ENCODE results near the gene ANAPC15.

ANAPC15 gene

DNA sequence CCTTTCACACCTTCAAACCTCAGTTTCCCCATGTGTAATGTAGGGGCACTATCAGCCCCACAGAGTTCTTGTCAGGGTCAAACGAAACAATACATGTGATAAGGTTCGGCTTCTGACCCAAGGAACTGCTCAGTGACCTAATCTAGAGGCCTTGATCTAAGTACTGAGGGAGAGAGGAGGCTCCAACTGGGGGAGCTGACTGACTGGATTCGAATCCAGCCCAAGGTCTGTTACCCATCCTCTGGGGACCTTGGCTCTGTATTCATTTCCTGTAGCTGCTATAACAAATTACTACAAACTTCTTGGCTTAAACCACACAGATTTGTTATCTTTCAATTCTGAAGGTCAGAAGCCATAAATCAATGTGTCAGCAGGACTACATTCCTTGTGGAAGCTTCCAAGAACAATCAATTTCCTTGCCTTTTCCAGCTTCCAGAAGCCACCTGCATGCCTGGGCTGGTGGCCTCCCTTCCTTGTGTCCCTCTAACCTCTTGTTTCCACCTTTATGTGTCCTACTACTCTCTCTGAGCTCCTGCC is 10.7 kb upstream of the ANAPC15 start:
- no peak for DNase-seq

DNA sequence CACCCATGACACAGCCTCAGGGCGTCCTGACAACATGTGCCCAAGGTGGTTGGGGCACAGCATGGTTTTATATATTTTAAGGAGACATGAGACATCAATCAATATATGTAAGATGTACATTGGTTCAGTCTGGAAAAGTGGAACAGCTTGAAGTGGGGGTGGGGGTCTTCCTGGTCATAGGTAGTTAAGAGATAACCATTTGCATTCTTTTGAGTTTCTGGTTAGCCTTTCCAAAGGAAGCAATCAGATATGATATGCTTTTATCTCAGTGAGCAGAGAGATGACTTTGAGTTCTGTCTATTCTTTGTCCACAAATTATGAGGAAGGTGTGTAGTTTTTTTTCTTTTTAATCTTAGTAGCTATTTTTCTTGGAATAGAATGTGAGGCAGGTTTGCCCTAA is 10.1 kb upstream of the ANAPC15 start:
- DNase-seq: no peak

DNA sequence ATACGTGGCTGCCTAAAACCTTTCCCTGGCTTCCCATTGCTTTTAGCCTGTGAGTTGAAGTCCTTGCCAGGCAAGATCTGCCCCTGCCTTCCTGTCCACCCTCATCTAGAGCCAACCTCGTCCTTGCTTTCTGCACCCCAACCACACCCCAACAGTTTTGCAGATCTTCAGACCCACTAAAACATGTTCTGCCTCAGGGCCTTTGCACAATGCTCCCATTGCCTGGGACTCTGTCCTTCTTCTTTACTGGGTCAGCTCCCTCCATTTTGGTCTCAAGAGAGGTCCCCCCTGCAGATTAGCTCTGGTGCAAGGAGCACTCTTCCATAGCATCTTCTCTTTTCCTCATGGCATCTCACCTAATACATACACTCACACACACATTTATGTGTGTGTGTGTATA is 8.4 kb upstream of the ANAPC15 start:
- DNase-seq: no peak

DNA sequence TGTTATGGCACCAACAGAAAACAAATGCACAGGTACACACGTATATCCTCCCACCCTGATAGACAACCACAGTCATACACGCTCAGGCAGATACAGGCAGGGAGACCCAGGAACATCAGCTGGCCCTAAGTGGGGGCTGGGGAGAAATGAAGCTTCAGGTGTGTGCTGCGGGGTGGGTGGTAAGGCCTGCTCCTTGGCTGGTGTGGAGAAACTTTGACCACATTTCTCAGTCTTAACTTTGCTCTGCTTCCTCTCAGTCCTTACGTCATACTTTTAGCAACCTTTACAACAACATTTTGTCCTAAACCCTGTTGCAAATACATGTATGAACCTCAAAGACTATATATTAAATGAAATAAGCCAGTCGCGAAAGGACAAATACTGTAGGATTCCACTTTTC is 6.7 kb upstream of the ANAPC15 start:
- DNase-seq: no peak

DNA sequence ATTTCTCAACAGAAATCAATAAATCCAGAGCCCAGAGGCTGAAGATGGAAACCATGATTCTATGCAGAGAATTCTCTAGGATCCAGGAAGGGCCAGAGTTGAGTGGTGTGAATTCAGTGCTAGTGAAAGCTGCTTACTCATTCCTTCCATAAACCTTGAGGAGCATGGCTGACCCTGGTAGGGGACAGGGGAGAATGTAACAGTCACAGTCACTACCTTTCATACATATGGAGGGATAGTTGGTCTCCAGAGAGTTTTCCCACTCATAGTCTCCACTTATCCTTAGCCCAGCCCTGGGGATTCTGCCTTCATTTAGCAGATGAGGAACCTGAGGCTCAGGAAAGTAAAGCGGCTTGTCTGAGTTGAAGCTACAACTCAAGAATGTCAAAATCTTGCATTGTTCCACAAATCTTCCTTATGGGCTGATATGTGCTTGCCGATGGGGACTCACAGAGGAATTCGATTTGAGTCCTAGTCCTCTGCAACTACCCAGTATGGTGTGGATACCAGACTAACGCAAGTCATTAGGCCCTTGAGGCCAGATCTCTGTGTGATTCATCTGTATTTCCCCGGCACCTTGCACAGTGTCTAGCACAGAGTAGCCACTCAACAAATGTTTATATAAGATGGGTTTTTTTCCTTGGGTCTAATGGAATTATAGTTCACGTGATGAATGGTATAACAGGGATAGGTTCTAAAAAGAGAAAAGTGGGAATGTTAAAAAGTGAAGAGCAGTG is 3.7 kb upstream of the ANAPC15 start:
- DNase-seq: no peak

DNA sequence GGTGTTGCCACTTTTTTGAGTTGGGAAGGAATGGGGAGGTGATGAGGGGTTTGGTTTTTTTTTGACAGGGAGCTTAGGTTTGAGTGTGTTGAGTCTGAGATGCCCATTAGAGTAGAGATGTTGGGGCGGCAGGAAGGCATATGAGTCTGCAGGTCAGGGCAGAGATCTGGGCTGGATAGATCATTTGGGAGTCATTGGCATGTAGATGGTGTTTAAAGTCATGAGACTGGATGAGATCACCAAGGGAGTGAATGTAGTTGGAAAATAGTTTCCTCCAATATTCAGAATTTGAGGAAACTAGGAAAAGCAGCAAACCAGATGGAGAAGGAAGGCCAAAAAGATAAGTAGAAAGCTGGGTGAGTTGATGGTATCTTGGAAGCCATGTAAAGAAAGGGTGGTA is 2.1 kb upstream of the ANAPC15 start:
- DNase-seq: no peak

DNA sequence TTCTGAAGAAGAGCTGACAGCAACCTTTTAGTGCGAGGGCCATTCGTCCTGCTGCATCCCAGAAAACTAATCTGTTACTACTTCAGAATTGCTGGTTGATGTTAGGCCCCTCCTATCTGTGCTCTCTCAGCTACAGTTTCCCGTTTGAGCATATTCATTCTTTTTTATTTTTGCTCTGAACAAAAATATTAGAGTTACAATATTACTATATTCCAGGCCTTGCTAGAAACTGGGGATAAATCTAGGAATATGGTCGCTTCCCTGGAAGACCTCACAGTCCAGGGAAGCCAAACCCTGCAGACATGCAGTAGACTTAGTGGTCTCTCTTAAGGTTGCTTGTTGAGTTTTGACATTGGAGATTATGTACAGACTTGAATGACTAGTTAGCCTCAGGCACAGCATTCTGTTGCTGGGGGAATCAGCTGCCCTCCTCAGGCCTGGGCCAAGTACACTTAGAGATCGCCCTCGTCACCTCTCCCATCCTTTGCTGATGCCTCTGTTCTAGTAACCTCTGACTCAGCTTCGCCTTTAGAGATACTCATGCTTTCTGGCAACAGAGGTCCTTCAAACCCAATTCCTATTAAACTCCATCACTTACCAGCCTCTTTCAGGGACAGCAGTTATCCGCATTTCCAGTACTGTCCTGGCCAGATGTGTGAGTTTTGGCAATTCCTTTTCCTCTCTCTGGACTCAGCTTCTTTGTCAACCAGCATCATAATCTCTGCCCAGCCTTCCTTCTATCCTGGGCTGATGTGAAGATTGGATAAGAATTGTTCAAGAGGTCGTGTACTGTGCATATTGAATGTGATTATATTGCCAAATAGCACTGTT is 698 bp upstream of the ANAPC15 start:
- peak; percentile 13 for DNase-seq

DNA sequence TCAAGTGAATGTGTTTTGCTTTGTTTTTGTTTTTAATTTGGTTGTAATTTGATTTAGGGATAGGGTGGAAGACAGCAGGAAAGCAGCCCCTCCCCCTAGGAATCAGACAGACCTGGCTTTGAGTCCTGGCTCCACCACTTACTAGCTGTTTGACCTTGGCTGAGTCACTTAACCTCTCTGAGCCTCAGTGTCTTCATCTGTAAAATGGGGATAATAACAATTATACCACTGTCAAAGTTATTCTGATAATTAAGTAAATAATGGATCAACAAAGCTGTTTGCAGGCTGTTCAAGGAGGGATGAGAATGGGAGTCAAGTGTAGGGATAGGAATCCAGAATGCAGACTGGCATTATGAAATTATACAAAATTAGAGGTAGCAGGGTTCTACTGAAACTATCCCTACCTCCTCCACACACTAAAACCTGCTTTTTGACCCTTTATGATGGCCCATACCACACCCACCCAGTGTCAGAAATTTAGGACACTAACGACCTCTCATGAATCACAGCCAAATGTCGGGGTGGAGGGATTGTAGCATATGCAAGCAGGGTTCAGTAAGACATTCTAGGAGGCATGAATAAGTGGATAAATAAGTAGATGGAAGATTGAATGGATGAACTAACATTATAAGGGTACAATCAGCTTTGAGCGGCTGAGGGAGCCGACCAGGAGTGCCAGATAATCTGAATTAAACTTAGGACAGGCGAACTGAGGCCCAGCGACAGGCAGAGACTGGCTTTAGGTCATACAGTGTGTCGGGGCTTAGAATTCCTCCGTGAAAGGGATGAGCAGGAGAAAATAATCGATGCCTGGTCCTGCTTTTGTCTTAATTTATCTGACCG is 974 bp downstream of the ANAPC15 start:
- no peak for DNase-seq

DNA sequence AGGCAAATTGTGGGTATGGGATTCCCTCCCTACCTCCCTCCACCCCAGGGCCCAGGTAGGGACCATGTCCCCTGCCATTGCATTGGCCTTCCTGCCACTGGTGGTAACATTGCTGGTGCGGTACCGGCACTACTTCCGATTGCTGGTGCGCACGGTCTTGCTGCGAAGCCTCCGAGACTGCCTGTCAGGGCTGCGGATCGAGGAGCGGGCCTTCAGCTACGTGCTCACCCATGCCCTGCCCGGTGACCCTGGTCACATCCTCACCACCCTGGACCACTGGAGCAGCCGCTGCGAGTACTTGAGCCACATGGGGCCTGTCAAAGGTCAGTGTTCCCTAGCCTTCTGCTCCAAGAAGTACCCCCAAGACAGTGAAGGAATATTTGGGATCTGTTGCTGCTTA is 6.6 kb downstream of the ANAPC15 start, which contains the start of gene TOMT:
Gene TOMT (plus strand): TSS at position 37 of the 400 bp plus-strand sequence. CDS start 28 bp downstream, at position 65.
- DNase-seq: no peak

DNA sequence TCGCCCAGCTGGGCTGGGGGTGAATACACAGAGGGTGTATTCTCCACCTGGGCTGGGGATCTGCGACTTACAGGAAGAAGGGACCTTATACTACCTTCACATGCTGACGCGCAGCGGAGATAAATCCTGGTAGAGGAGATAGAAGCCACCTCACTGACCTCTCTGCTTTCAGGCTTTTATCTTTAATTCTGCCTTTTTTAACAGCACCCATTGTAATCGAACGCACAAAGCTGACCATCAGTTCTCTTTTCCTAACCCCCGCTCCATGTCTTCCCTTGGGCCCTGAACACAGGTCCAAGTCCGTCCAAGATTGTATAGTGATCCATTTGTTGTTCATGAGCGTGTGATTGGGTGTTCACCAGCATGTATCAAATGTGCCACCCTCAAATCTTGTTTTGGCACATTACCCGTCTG is 8.7 kb downstream of the ANAPC15 start:
- DNase-seq: no peak

DNA sequence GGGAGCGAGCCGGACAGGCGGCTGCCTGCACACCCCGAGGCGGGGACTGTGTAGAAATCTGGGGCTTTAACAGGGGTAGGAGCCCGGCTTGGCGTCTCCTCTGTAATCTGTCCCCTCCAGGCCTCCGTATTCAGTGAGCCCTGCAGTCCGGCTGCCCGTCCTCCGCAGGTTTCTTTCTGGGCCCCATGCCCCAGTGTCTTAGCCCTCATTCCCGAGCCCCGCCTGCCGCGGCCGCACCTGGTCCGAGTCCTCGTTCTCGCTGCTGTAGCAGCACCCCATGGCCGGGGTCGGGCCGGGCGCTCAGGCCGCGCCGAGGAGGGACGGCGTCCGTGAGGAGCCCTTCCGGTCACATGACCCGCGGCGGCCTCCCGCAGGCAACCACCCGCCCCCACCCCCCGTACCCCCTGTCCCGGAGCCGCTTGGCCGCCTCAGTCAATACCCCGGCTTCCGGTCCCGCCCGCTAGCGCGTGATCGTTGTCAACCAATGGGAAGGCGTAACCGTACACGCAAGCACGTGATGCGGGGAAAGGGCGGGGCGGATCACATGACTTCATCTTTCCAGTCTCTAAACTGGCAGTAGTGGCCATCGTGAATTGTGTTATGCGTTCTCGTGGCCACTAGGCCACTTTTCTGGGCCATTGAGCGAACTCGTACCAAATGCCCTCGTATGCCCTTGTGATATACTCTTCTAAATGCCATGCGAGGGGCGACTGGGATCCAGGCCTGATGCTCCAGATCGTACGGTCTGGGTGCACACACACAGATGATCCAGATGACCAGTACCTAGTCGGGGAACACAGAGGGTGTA is 9.3 kb downstream of the ANAPC15 start, which contains the start of gene LAMTOR1:
Gene LAMTOR1 (minus strand): TSS at position 352 of the 808 bp plus-strand sequence. CDS start 73 bp downstream, at position 279.
- peak; percentile 98 for DNase-seq

DNA sequence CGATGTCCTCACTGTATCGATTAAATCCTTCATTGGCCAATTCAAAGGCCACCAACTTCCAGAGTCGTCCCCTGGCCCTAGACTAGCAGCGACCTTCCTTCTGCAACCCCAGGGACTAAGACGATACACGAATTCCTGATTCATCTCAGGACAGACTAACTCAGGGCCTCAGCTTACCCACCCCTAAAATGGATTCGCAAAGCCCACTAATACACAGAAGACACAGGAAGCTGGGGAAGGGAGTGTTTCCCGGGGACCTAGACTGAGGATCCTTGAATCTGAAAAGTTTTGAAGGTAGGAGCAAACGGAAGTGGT is 9.9 kb downstream of the ANAPC15 start:
- no peak for DNase-seq

DNA sequence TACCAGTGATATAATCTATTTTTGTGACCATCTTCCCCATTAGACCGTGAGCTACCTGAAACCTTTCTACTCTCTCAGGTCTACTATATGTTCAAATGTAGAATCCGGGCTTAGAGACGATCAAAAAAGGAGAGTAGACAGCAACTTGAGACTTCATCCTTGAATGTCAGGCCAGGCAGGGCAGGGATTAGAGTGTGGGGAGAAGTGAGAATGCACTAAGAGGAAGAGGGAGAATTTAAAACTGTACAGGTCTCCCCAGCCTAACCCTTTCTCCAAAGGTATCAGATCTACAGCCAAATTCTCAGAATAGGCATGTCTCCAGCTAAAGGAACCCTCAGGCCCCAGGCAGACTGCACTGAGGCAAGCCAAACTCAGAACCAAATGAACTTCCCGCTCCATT is 10.3 kb downstream of the ANAPC15 start:
- DNase-seq: no peak

DNA sequence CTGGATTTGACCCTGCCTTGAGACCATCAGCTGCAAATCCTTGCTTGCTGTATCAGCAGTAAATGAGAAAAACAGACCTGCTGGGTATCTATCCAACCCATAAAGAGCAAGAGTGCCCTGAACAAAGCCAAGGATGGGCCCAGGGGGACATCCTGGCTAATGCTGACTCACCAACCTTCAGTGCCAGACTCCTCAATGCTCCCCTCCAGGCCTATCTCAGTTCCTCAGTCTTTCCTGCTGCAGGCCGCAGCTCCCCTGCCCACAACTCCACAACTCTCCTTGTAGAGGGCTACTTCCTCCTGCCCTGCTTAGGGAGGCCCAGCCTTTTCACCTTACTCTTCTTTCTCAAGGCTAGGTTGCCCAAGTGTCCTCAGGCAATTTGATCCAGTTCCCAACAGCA is 12.0 kb downstream of the ANAPC15 start:
- DNase-seq: no peak

DNA sequence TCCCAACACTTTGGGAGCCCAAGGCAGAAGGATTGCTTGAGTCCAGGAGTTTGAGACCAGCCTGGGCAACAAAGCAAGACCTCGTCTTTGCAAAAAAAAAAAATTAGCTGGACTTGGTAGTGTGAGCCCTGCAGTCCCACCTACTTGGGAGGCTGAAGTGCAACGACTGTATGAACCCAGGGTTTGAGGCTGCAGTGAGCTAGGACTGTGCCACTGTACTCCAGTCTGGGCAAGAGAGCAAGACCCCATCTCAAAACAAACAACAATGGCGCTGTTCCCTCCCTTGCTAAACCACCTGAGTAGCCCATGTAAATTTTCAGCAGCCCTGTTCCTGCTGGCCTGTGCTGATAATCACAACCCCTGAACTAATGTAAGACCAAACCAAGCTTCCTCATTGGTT is 12.5 kb downstream of the ANAPC15 start:
- no peak for DNase-seq

DNA sequence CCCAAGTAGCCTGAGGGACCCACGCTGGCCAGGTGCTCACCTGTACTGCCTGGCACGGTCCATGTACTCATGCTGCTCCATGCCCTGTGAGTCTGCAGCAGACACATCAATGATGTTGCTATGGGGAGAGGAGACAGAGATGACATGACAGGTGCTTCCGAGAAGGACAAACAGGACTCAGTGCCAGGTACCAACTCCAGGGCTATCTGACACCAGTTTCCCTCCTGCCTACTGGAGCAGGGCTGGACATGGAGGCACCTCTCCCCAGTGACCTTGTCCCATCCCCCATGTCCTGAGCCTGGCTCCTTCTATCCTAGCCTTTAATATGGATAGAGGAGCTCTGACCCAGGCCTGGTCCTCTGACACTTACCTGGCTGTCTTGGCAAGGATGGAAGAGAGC is 13.8 kb downstream of the ANAPC15 start:
- DNase-seq: no peak

DNA sequence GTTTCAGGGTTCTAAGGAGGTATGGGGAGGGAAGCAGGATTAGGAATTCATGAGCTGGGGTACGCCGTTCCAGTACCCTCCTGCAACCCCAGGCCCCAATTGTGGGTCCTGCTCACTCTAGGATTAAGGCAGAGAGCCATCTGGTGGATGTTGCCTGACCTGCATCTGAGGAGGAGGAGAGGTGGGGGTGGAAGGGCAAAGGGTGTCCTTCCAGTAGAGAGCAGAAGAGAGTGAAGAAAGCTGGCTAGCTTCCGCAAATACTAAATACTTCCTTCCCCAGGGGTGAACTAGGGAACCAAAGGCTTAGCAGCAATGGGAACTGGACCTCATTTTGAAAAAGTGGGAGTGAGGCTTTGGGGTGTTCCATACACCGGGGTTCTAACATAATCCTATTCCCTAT is 21.2 kb downstream of the ANAPC15 start:
- peak; percentile 39 for DNase-seq

DNA sequence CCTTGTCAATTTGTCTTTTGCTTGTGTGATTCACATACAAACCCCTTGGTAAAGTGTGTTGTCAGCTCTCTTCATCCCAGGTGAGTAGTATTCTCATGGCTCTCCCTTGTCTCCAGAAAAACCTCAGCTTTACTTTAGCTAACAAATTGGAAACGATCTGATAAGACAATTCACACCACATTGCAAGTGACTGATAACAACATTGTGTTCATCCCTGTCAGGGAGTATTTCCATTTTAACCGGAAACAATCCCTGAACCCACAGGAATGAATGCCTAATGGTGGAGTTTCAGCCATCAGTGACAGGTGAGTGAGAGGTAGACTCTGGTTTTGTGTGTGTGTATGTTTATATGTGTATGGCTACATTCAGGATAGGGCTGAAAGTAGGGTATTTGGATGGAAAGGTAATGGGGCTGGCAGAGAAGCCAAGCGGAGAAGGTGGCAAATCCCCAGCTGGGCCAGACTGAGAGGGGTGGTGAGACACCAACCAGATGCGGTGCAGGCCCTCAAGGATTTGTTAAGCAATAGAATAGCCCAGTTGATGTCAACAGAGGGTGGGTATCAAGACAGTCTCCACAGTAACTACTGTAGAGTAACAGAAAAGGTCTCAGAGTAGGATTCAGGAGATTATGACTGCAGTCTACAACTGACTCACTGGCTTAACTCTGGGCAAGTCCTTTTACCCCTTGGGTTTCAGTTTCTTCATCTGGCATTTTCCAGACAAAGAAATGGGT is 24.3 kb downstream of the ANAPC15 start:
- DNase-seq: no peak

DNA sequence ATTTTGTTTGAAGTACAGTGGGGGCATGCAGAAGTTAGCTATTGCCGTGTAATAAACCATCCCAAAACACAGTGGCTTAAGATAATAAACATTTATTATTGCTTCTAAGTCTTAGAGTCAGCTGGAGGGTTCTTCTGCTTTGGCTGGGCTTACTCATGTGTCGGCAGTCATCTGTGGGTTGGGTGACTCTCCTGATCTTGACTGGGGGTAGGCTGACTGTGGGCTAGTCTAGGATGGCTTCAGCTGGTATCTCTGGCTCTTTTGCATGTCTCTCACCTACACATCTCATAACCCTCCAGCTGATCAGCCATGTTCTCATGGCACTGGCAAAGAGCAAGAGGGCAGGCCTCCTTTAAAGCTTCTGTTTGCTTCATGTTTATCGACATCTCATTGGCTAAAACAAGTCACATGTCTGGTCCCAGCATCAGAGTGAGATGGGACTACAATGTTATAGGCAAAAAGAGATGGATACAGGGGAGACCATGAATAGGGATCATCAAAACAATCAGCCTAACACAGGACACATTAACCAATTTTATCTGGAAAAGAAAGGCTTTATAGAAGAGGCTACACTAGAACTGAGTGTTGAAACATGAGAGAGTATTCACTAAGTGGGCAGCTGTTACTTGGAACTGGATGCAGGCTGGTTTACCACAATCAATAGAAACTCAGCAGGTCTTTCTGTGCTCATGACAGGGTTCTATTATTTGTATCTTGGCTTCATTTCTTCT is 26.7 kb downstream of the ANAPC15 start:
- no peak for DNase-seq

DNA sequence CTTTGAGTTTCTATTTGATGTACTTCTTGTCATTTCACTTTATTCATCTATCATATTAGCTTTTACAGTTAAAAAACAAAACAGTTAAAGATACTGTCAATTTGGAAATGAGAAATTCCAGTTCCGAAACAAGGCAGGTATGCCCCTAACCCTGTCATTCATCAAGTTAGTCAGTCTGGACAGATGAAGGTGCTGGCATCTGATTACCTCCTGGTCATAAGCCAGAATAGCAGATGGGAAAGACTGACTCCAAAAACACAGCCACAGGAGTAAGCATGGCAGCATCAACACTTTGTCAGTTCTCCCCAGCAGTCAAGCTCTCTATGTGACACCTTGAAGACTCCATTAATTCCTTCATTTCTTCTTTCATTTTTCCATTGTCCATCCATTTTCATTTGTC is 27.5 kb downstream of the ANAPC15 start:
- no peak for DNase-seq

DNA sequence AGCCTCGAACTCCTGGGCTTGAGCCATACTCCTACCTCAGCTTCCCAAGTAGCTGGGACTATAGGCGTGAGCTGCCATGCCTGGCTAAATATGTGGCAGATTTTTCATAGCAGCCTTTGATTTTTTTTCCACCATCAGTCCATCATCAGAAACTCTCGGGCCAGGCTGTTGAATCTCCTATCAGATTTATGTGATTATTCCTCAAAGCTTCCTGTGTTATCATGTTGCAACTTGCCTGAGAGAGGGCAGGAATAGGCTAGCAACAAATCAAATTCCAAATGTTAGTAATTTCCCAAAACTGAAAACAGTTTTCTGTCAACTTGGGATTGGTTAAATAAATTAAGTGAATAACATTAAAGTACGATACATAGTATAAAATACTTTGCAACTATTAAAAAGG is 28.4 kb downstream of the ANAPC15 start:
- DNase-seq: no peak
